HepG2 (cell line): Measurements from ENCODE around the gene SELENOW. TPM values are rescaled to one million over a fixed set of nuclear protein-coding genes. Genes with fewer than 3 reads are reported as not detected.

Experiments used
- ATAC-seq: fragments of 200-7000 bp; cut with Tn5 transposase; 3 replicates; pipeline ENCODE4 v1.9.1; 2020; ENCODE audit warnings: mild to moderate bottlenecking, moderate library complexity
- BruUV-seq: library from RNA; stranded (reverse); fragments of 400-500 nt; replicated peaks from 2 replicates; lab custom pipeline; 2021; lab: Mats Ljungman, UMichigan
- CTCF ChIA-PET: fragments of 300-600 bp; formaldehyde crosslinking; extraction: SDS; loops from one replicate; lab custom pipeline; 2021; ENCODE audit warnings: low total read pairs, inconsistent platforms, low intra/inter-chr PET ratio; lab: Yijun Ruan, JAX
- POLR2A ChIA-PET: fragments of 350-600 bp; sonication (Branson Sonifier 250); formaldehyde crosslinking; loops from one replicate; lab custom pipeline; 2020; ENCODE audit warnings: antibody characterized with exemption, inconsistent platforms; lab: Yijun Ruan, JAX
- DNase-seq: peaks from one replicate; pipeline ENCODE4 v3.0.0-alpha.2; 2015; ENCODE audit warnings: low spot score
- FAIRE-seq: peaks from 3 replicates; lab custom pipeline; 2011; peaks lifted over from hg19 to GRCh38; lab: Jason Lieb, UNC
- H2AFZ ChIP-seq: one replicate; pipeline ENCODE4 v1.6.1; 2011; ENCODE audit warnings: low read length, inconsistent platforms
- H3K27ac ChIP-seq: fragments of 300-600 bp; 3 replicates; pipeline ENCODE4 v1.8.0; 2011; ENCODE audit warnings: mixed run types, mild to moderate bottlenecking, mixed read lengths, low read length, inconsistent platforms; ENCODE audit not compliant: insufficient read depth; ENCODE audit errors: extremely low read length
- H3K27me3 ChIP-seq, 2 experiments: fragments of 200-600 bp in 1 of 2; 2 replicates in 1 of 2; 3 replicates in 1 of 2; pipeline versions ENCODE4 v1.6.0 to v1.8.0; 2011; ENCODE audit warnings: low read length in 2 of 2, mild to moderate bottlenecking in 2 of 2, moderate library complexity in 2 of 2, inconsistent platforms in 1 of 2; ENCODE audit not compliant: insufficient read depth in 2 of 2, control insufficient read depth in 1 of 2
- H3K36me3 ChIP-seq, 2 experiments: fragments of 200-600 bp in 1 of 2; replicated peaks in 1 of 2; 2 replicates in 1 of 2; 3 replicates in 1 of 2; pipeline versions ENCODE4 v1.5.1 to v1.8.0; 2011; ENCODE audit warnings: low read length in 2 of 2, inconsistent platforms in 1 of 2; ENCODE audit not compliant: insufficient read depth in 2 of 2, control insufficient read depth in 1 of 2
- H3K4me1 ChIP-seq: 2 replicates; pipeline ENCODE4 v1.5.1; 2012; ENCODE audit warnings: low read length, inconsistent platforms; ENCODE audit not compliant: insufficient read depth
- H3K4me2 ChIP-seq: 2 replicates; pipeline ENCODE4 v1.6.0; 2011; ENCODE audit warnings: low read depth, low read length, inconsistent platforms
- H3K4me3 ChIP-seq, 3 experiments: fragments of 200-600 bp in 1 of 3; sonication (generic), shearing (Covaris generic) in 1 of 3; replicated peaks in 1 of 3; 2 replicates each; pipeline ENCODE4 v1.5.1; 2011 to 2016; ENCODE audit warnings: low read length in 3 of 3, inconsistent platforms in 2 of 3, low read depth in 2 of 3, mild to moderate bottlenecking in 2 of 3, control low read depth in 1 of 3, mixed read lengths in 1 of 3; ENCODE audit not compliant: insufficient read depth in 1 of 3
- H3K79me2 ChIP-seq: one replicate; pipeline ENCODE4 v1.6.1; 2011; ENCODE audit warnings: low read length, inconsistent platforms; ENCODE audit not compliant: insufficient read depth
- H3K9ac ChIP-seq: 2 replicates; pipeline ENCODE4 v1.6.0; 2011; ENCODE audit warnings: mild to moderate bottlenecking, low read depth, low read length, inconsistent platforms; ENCODE audit not compliant: insufficient read depth
- H3K9me3 ChIP-seq: 2 replicates; pipeline ENCODE4 v1.5.1; 2012; ENCODE audit warnings: mild to moderate bottlenecking, low read length
- H4K20me1 ChIP-seq: 2 replicates; pipeline ENCODE4 v1.6.0; 2011; ENCODE audit warnings: inconsistent platforms, mild to moderate bottlenecking, low read length, moderate library complexity; ENCODE audit not compliant: insufficient read depth
- ATF1 ChIP-seq: IDR thresholded peaks from 2 replicates; pipeline ENCODE4 v1.6.1; 2016; ENCODE audit warnings: mild to moderate bottlenecking, control low read depth
- ATF7 ChIP-seq, 2 experiments: fragments of 450-650 bp in 1 of 2; sonication (generic) in 1 of 2; formaldehyde crosslinking in 1 of 2; IDR thresholded peaks; 2 replicates each; pipeline versions ENCODE4 v1.4.0 to v1.6.1; 2016 to 2020; ENCODE audit warnings: antibody characterized with exemption in 1 of 2, mild to moderate bottlenecking in 1 of 2, missing genetic modification reagents in 1 of 2
- CREB1 ChIP-seq, 2 experiments: fragments of 450-650 bp in 1 of 2; IDR thresholded peaks; 2 replicates each; pipeline ENCODE4 v1.6.1; 2016 to 2017; ENCODE audit warnings: control low read depth in 1 of 2, mild to moderate bottlenecking in 1 of 2, missing compliant biosample characterization in 1 of 2, missing genetic modification characterization in 1 of 2
- MLX ChIP-seq: IDR thresholded peaks from 2 replicates; pipeline ENCODE4 v1.6.1; 2016
- NFE2L2 ChIP-seq: fragments of 150-350 bp; IDR thresholded peaks from 2 replicates; pipeline ENCODE4 v1.6.1; 2014; ENCODE audit warnings: low read length
- SAFB2 ChIP-seq: sonication (generic); formaldehyde crosslinking; IDR thresholded peaks from 2 replicates; pipeline ENCODE4 v1.5.1; 2020; ENCODE audit warnings: missing genetic modification reagents, low read depth, mild to moderate bottlenecking, borderline replicate concordance
- SIX4 ChIP-seq: sonication (generic); formaldehyde crosslinking; IDR thresholded peaks from 2 replicates; pipeline ENCODE4 v1.4.0; 2020; ENCODE audit warnings: missing genetic modification reagents
- SOX6 ChIP-seq, 2 experiments: fragments of 450-650 bp in 1 of 2; sonication (generic) in 1 of 2; formaldehyde crosslinking in 1 of 2; IDR thresholded peaks; 2 replicates each; pipeline versions ENCODE4 v1.4.0 to v1.6.1; 2017 to 2020; ENCODE audit warnings: antibody characterized with exemption in 1 of 2, mild to moderate bottlenecking in 1 of 2, missing genetic modification reagents in 1 of 2
- STAT5B ChIP-seq: sonication (generic); formaldehyde crosslinking; IDR thresholded peaks from 2 replicates; pipeline ENCODE4 v1.4.0; 2020; ENCODE audit warnings: missing genetic modification reagents
- TCF7 ChIP-seq: sonication (generic); IDR thresholded peaks from 2 replicates; pipeline ENCODE4 v1.6.1; 2016; ENCODE audit warnings: antibody characterized with exemption, low read depth
- ZNF121 ChIP-seq: sonication (generic); formaldehyde crosslinking; IDR thresholded peaks from 2 replicates; pipeline ENCODE4 v1.5.0; 2020; ENCODE audit warnings: mild to moderate bottlenecking, missing genetic modification reagents
- ZNF329 ChIP-seq: sonication (generic); formaldehyde crosslinking; IDR thresholded peaks from 2 replicates; pipeline ENCODE4 v1.9.0; 2021; ENCODE audit warnings: low read depth, mild to moderate bottlenecking, missing genetic modification reagents
- ZNF432 ChIP-seq: sonication (generic); formaldehyde crosslinking; IDR thresholded peaks from 2 replicates; pipeline ENCODE4 v1.5.0; 2020; ENCODE audit warnings: missing genetic modification reagents, mild to moderate bottlenecking, borderline replicate concordance
- ZNF446 ChIP-seq: sonication (generic); formaldehyde crosslinking; IDR thresholded peaks from 2 replicates; pipeline ENCODE4 v1.5.0; 2020; ENCODE audit warnings: mild to moderate bottlenecking, missing genetic modification reagents
- ZNF503 ChIP-seq: sonication (generic); formaldehyde crosslinking; IDR thresholded peaks from 2 replicates; pipeline ENCODE4 v1.4.0; 2020; ENCODE audit warnings: missing genetic modification reagents
- WGBS: methylation state at CpG from one replicate; pipeline ENCODE4 v1.1.6; 2017; ENCODE audit warnings: low lambda C conversion rate; 5-methylcytosine and 5-hydroxymethylcytosine counted together
- in situ Hi-C: cut with HindIII; loops from 2 replicates; pipeline ENCODE4 v1.10.0; 2017; ENCODE audit warnings: low pct_unique_long_range_greater_than_20kb; ENCODE audit not compliant: extremely low pct_ligation_motif_present
- intact Hi-C: fragments of 100-400 bp; cut with micrococcal nuclease; formaldehyde crosslinking; loops from one replicate; pipeline ENCODE4 v1.10.0; 2022; ENCODE audit not compliant: unreplicated experiment
- polyA plus RNA-seq, 8 experiments: library from polyadenylated mRNA; depleted of rRNA in 3 of 8; stranded (reverse) in 7 of 8; unstranded in 1 of 8; fragments of >200 nt; fragmentation: Illumina TruSeq in 4 of 8; extraction: Trizol in 4 of 8; gene quantifications; 2 replicates each; pipeline versions ENCODE4 v1.2.1 to v1.2.3, GENCODE V29; 2011 to 2016; ENCODE audit warnings: low read depth in 4 of 8, missing spikeins in 1 of 8, mixed read lengths in 1 of 8; ENCODE audit not compliant: insufficient read depth in 1 of 8
- total RNA-seq, 5 experiments: library from RNA; depleted of rRNA; stranded (reverse); fragments of >200 nt; fragmentation: Illumina TruSeq; extraction: Trizol; gene quantifications; 2 replicates each; pipeline ENCODE4 v1.2.3, GENCODE V29; 2016; ENCODE audit warnings: low read depth in 1 of 5
- TF ChIP-seq, protein P1 (sequence below): conservative IDR thresholded peaks from 2 replicates; pipeline ENCODE4 v1.6.1; 2018; ENCODE audit warnings: missing genetic modification reagents

The SELENOW gene
- total and polyA plus RNA-seq, 2 of the 13 experiments (the other 11 are each of a cell fraction or from before 2014, with no cell fraction given): 50.3 to 64.7 TPM

- POLR2A ChIA-PET: no interaction called here
- no peak overlapping the region for H3K9ac ChIP-seq
- no peaks in the 10 kb centered on the region for H3K36me3 ChIP-seq
- ATAC-seq: no peak
- 53% methylated on average over 7 of the region's 7 CpGs for WGBS
- no peaks in the 10 kb centered on the region for H3K9me3 ChIP-seq
- in situ Hi-C loops (no loop called here), intact Hi-C loops (loop anchor here (1.0 kb wide), 1 partner anchor 22 kb away; no protein-coding TSS in a partner anchor)
- H3K27ac ChIP-seq: no peak overlapping the region
- H3K4me3 ChIP-seq: no peak overlapping the region
- TF ChIP-seq, protein P1, sequence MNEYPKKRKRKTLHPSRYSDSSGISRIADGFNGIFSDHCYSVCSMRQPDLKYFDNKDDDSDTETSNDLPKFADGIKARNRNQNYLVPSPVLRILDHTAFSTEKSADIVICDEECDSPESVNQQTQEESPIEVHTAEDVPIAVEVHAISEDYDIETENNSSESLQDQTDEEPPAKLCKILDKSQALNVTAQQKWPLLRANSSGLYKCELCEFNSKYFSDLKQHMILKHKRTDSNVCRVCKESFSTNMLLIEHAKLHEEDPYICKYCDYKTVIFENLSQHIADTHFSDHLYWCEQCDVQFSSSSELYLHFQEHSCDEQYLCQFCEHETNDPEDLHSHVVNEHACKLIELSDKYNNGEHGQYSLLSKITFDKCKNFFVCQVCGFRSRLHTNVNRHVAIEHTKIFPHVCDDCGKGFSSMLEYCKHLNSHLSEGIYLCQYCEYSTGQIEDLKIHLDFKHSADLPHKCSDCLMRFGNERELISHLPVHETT: 0 out of 2 replicates have a peak, but pooled peaks have one; percentile 9
- no peak for TF ChIP-seq TCF7
- H3K4me1 ChIP-seq: peaks cover 41% of the 10 kb centered on the region
- no peak for DNase-seq
- H3K27me3 ChIP-seq: no peaks in the 10 kb centered on the region
- no TSS peak for BruUV-seq
- no peak for FAIRE-seq
- CTCF ChIA-PET: interaction anchor here (1.3 to 2.9 kb wide), 2 partner anchors 21 to 24 kb away, joined by 5 to 47 read pairs; no protein-coding TSS in a partner anchor
- no peak overlapping the region for H2AFZ ChIP-seq
- H3K79me2 ChIP-seq: no peaks in the 10 kb centered on the region
- no peak overlapping the region for H3K4me2 ChIP-seq
- no peaks in the 10 kb centered on the region for H4K20me1 ChIP-seq
Observed at GRCh38 chr19:47766359-47766620, 12.2 kb upstream of the SELENOW start.

- Histone ChIP-seq H4K20me1 (no peaks in the 10 kb centered on the region), H3K79me2 (no peaks in the 10 kb centered on the region), H3K36me3 (no peaks in the 10 kb centered on the region), H3K27me3 (no peaks in the 10 kb centered on the region), H3K9ac (no peak overlapping the region), H3K4me1 (peaks cover 41% of the 10 kb centered on the region), H2AFZ (no peak overlapping the region), H3K4me3 (no peak overlapping the region), H3K9me3 (no peaks in the 10 kb centered on the region), H3K4me2 (no peak overlapping the region), H3K27ac (no peak overlapping the region)
- CTCF ChIA-PET: interaction anchor here (1.3 to 2.9 kb wide), 2 partner anchors 21 to 24 kb away, joined by 5 to 47 read pairs; no protein-coding TSS in a partner anchor
- ATAC-seq (no peak), DNase-seq (no peak), FAIRE-seq (no peak)
- intact Hi-C loops: loop anchor here (1.0 kb wide), 1 partner anchor 22 kb away; no protein-coding TSS in a partner anchor
- POLR2A ChIA-PET: no interaction called here
- BruUV-seq: no TSS peak
- 41% methylated on average over 5 of the region's 7 CpGs for WGBS
- in situ Hi-C loops: no loop called here
- TF ChIP-seq MLX (CRISPR knock-in tag) (no peak), ZNF329 (CRISPR knock-in tag) (peak; percentile 99), ATF7 (IDR thresholded peaks at IDR 0.05) (peak; percentile 88), ATF7 (CRISPR knock-in tag; IDR thresholded peaks at IDR 0.05) (no peak), SIX4 (no peak), NFE2L2 (no peak), ZNF432 (CRISPR knock-in tag) (no peak), ZNF121 (CRISPR knock-in tag) (no peak), ZNF446 (CRISPR knock-in tag) (no peak), STAT5B (CRISPR knock-in tag) (no peak), ZNF503 (CRISPR knock-in tag) (no peak), SOX6 (IDR thresholded peaks at IDR 0.05) (no peak), SOX6 (CRISPR knock-in tag; IDR thresholded peaks at IDR 0.05) (no peak), CREB1 (IDR thresholded peaks at IDR 0.05) (peak; percentile 92), CREB1 (CRISPR knock-in tag; IDR thresholded peaks at IDR 0.05) (no peak), SAFB2 (CRISPR knock-in tag) (no peak), ATF1 (CRISPR knock-in tag) (no peak)
Observed at GRCh38 chr19:47766670-47767069, 11.8 kb upstream of the SELENOW start.
